Inflammatory macrophage treated with lipopolysaccharide for 1 hour (primary cell): ENCODE data around the gene SLC25A21.
"Not testable (repeated sequence)": the region's sequence is repeated elsewhere in the genome, so short reads cannot be mapped to it uniquely, and the experiment has no call there.

Experiments
- DNase-seq, 2 donors: peaks; one replicate each; pipeline ENCODE4 v3.0.0-alpha.2; 2020 to 2022

Gene SLC25A21

DNA sequence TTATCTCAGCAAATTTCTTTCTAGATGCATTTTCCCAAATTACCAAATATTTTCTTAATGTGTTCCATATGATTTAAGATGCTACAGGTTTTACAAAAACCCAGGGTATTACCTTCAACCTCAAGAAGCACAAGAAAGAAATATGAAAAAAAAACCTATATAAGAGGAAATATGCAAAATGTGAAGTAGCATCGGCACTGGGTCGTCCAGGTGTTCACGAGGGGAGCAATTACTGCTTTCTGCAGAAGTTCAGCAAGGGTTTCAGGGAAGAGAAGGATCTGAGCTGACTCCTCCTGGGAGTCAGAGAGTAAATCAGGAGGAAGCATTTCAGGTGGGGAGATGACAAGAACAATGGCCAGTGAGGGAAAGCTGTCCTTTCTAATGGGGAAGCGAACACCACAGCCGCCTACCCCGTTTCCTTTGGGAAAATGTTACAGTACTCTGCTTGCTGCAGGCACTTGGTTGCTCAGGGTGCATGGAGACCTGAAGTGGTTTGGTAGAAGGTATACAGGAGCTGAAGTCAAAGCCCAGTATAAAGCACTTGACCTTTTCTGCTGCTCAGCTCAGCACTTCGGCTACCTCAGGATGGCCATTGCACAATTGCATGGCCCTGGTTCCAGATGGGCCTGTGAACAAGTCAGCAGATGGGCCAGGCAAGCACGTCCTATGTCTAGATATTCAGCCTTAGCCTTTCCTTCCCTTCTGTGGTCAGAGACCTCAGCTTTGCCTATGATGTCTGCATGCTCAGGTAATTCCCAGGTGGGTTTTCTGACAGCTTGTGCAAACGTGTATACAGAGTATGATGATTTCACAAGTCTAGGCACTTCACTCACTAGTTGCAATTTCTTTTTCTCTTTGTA, 355.1 kb downstream of the SLC25A21 start:
- no peak for DNase-seq

DNA sequence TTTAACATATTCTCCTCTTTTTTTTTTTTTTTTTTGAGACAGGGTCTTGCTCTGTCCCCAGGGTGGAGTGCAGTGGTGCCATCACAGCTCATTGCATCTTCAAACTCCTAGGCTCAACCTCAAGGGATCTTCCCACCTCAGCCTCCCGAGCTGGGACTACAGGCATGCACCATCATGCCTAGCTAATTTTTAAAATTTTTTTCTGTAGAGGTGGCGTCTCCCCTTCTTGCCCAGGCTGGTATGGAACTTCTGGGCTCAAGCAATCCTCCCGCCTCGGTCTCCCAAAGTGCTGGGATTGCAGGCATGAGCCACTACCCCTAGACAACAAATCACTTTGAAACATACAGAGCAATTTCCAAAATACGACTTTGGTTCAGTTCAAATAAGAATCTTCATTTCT, 355.9 kb downstream of the SLC25A21 start:
- no peak for DNase-seq

DNA sequence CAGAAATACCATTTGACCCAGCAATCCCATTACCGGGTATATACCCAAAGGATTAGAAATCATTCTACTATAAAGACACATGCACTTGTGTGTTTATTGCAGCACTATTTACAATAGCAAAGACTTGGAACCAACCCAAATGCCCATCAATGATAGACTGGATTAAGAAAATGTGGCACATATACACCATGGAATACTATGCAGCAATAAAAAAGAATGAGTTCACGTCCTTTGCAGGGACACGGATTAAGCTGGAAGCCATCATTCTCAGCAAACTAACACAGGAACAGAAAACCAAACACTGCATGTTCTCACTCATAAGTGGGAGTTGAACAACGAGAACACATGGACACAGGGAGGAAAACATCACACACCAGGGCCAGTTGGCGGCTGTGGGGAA, 357.6 kb downstream of the SLC25A21 start:
- not testable (repeated sequence) for DNase-seq

DNA sequence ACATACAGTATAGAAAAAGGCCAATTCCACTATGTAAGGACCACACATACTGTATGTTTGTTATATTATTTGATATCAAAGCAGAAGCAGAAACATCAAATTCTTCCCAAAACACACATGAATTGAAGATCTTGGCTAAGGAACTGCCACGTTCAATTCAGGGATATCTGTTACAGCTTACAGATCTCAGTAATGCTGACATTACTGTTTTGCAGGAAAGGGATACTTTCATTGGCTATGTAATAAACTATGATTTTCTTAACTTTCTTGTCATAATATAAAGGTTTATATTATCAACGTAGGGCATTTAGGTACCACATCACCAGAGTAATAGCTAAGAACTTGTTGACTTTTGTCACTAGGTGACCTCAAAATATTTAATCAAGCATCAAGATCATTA, 362.2 kb downstream of the SLC25A21 start:
- no peak for DNase-seq

DNA sequence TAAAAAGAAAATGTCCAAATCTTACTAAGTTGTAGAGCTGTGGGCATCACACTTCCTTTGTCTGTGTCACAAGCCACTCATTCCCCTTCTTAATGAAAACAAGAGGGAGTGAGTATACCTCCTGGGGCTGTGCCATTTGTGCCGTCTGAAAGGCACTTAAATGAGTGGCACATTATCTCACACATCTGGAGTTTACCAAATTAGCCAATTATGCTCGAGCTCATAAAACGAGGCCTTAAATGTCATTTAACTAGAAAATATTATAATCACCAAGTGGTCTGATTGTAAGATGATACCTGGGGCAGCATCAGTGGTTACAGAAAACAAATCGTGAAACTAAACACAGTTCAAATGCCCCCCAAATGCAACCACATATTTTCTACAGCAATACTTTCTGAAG, 364.7 kb downstream of the SLC25A21 start:
- no peak for DNase-seq

DNA sequence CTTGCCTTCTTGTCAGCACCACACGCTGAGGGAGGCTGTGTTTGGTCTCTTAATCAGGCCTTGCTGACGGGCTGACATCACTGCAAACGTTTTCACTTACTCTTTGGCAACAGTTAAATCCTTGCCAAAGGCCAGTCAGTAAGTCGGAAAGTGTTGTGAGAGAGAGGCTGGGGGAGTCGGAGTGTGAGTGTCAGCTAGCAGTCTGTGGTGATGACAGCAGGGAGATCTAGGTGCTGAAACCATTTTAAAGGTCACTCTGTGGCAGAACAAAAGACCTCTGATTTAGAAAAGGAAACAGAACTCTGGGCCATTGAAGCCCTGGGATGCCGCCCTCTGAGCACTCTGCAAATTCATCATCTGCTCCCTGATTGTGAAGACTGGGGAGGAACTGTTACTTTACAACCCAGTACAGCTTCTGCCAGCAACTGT, 367.3 kb downstream of the SLC25A21 start:
- DNase-seq, result no peak

DNA sequence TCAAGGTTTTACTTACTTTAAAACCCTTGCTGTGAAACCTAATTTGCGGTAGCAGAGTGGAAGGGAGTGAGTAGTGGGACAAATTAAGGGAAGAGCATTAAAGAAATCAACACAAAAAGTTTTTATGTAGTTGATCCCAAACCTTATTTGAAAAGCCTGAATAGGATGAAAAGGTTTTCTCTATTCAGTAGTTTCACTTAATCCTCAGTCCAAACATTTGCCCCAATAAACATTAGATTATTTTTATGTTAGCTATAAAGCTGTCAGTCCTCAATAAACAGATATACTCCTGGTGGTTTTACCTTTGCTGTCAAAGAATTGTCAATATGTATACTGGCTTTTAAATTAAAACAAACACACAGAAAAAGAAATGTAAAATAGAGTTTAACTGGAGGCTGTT, 374.8 kb downstream of the SLC25A21 start:
- DNase-seq, result no peak

DNA sequence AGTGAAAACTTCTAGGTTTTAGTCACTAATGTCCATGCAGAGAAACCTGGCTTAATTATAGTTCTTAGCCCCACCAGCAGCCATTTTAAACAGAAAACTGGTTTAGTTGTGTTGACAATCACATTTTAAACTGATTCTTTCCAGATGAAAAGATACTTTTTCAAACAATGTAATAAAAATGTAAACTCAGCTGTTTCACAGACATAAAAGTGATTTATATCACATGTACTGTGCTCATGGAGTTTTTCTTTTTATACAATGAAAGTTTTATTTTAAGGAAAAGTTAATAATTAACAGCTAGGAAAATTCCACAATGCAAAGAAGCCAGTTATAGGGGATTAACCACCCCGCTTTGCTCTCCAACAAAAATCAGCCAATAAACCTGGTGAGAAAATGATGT, 381.0 kb downstream of the SLC25A21 start:
- DNase-seq, result no peak

DNA sequence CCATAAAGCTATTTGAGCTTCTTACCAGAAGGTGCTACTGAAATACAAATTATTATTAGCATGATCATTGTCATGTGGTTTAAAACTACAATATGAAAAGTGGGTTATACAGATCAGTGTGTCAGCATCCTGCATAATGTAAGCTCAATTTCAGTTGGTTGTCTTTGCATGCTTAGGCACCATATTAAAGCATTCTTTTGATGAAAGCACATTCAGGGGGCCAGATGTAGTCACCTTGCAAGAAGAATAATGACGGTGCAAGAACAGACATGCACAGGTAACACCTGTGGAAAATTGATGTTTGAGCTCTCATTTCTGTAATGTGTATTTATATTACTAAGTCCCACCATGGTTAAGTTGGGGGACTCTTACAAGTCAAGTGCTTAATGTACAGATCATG, 386.9 kb downstream of the SLC25A21 start:
- no peak for DNase-seq

DNA sequence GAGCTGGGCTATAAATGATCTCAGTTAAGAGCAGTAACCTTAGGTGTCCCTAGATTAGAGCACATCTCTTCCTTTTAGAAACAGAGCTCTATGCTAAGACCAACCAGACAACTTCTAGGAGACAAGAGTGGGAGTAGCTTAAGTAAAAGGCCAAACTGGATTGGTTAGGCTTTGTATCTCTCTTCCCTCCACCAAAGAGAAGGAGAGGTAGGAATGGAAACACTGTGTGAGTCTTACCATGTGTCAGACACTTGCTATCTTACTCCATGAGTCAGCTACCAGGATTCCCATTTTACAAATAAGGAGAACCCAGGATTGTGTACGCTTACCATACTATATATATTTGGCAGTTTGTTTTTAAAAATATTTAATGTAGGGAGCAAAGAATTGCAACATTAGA, 387.9 kb downstream of the SLC25A21 start:
- DNase-seq, result no peak

DNA sequence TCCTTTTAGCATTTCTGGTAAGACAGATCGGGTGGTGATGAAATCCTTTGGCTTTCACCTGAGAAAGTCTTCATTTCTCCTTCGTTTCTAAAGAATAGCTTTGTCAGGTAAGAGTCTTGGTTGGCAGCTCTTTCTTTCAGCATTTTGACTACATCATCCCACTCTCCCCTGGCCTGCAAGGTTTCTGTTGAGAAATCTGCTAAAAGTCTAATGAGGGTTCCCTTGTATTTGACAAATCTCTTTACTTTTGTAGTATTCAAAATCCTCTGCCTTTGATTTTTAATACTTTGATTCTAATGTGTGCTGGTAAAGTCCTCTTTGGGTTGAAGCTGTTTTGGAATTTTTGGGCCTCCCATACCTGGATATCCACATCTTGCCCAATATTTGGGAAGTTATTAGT, 390.5 kb downstream of the SLC25A21 start:
- no peak for DNase-seq

DNA sequence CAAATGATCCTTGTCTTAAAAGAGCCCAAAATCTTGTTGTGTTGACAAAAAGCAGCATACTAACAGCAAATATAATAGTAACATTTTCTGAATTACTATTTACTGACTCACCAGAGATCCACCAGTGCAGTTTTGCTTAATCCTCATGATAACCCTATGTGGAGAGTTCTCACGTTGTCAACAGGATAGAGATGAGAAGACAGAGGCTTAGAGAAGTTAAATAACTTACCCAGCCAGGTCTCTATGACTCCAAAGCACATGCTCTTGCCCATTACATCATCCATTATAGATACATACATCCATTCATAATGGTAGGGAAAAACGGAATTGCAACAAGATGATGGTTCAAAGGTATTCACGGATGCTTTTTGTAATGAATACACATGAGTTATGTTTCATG, 398.8 kb downstream of the SLC25A21 start:
- DNase-seq, result no peak

DNA sequence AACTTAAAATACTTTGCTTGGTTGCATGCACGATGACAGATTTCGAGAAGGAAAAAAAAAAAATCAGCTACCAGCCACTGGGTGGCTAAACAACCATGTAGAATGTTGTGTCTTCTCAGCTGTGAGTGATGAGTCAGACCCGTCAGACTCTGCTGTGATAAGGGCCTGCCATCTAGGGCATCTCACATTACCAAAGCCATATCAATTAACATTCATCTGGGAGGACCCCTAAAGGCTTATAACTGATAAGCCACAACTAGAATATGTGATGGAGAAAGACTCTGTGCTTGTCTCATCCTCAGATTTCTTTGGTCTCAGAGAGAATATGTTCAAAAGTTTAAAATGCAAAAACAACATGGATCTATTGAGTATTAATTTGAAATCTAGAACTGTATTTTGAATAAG, 399.3 kb downstream of the SLC25A21 start:
- no peak for DNase-seq

DNA sequence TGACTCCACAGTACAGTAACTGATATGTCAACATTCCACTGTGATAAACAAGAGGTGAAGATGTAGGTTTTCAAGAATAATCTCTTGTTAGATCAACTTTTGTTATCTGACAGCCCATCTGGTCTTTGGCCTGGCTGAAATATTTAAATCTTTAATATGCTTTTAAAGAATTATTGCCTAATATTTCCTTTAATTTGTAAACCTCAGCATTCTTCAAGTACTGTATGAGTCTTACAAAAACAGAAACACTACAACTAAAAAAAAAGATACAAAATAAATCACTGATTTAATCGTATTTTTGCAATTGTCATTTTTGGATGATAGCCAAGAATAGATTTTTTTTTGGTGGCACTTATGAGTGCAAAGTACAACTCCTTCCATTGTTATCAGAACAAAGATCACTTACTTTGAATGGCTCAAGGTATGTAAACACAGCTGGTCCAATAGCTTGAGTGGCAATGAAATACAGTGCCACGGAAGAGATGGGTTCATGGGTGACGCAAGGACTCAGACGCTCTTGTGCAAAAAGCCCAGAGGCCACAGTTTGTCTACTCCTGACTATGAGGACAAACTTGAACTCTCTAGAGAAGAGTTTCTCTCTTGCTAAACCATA, 401.3 kb downstream of the SLC25A21 start:
- DNase-seq, result no peak

DNA sequence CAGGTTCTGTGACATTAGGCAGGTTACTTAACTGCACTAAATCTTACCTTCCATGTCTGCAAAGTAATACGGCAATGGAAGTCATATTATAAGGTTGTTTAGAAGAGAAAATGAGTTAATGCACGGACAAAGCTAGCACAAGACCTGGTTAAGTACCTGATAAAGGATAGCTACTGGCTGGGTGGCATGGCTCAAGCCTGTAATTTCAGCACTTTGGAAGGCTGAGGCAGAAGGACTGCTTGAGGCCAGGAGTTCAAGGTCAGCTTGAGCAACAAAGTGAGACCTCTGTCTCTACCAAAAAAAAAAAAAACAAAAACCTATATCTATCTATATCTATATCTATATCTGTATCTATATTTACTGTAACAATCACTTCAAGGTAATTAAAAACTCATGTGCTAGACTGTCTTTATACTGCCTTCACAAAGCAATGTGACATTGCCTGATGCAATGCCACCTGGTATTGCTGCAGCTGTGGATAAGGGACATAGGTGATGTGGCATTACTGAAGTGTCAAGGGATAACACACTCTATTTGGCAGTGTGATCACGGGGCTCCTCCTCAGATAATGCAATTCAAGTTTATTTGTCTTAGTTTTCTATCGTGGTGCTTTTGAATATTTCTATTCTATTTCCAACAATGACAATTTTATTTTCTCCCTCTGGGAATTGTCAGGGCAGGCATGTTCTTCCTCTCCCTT, 403.6 kb downstream of the SLC25A21 start:
- DNase-seq, result no peak

DNA sequence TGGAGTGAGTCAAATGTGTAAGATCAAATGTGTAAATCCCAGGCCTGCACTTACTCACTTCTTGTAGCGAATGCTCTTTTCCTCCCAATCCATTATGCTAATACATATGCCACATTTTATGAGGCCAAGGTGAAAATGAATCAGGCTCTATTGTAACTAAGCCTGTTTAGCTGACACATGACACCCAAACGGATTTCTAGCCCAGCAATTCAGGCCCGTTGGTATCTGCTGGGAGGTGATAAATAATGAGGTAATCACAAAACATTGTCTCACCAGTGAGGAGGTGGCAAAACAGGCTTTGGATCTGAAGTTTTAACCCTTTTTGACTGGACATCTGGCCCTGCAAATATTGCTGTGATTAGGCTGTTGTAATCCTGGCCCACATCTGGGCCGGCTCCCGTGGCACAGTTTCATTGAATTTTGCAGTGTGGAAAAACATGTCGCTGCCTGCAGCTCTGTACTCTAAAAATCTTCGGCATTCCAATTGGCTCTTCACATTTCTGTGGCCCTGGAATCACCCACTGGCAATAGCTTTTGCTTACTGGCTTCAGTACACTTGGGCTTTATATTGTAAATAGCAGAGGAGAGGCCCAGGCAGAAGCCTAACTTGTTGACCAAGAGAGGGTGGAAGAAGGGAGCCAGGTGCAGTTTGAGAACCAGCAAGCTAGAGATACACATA, 404.7 kb downstream of the SLC25A21 start:
- no peak for DNase-seq

DNA sequence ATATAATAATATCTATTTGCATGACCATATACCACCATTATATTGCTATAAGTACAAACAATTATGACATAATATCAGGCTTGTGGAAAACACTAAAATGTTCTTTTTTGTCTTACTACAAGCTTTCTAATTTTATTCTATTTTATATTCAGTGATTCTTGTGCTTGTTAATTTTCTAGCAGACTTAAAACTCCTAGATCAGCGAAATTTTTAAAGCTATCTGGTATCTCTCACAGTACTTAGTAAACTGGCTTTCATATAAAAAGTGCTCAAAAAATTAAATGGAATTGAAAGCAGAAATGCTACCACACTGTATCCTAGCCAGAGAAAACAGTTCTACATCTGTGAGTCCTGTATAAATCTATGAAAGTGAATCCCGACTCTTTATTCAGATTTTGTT, 405.4 kb downstream of the SLC25A21 start:
- no peak for DNase-seq

DNA sequence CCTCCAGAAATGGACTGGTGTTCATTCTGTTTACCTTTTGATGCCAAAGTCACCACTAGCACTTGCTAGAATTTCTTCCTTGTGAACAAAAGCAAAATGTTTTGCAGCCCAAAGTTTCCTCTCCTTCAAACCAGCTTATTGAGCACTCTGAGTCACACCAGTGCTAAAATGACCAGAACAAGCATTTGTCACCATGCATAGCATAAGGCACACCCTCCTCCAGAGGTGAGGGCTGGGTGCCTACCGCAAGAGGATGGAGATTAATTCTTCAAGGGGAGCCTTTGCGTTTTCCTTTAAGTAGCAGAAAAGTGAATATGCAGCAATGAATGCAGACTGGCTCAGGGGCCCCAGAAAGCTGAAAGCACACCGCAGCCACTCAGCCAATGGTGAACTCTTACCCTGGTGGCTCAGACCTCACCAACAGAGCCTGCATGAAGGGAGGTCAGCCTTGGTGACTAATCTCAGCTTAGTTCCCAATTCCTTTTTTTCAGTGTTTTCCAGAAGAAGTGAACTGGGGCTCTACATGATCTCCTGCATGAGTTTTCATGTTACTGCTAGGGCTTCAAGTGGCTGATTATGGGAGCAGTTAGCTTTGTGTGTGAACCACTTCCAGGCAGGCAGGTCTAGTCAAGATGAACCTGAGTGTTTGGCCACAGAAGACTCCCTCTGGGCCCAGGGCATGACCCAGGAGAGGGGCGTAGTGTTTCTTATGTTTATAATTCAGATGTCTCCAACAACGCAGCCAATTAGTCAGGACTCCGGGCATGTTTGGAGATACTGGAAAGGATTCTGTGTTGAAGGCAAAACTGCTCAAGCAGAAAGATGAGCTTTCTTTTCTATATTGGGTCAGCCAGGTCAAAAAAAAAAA, 414.4 kb downstream of the SLC25A21 start:
- no peak for DNase-seq

DNA sequence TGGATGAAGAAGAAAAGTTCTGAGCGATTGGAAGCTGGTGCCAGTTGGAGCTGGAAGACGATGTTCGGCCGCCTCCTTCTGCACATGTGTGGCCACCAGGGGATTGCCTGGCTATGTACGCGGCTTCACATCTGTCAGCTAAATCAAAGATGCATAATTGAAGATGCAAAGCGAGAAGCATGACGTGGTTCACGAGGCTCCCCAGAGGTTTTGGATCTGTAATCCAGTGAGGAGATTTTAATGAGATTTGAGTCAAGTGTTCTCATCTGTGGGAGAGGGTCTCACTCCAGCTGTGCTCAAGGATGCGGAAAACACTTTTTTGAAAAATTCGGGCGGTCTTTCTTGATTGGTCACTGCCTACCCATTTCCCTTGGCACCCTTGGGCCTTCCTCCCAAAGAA, 416.2 kb downstream of the SLC25A21 start:
- DNase-seq, result no peak

DNA sequence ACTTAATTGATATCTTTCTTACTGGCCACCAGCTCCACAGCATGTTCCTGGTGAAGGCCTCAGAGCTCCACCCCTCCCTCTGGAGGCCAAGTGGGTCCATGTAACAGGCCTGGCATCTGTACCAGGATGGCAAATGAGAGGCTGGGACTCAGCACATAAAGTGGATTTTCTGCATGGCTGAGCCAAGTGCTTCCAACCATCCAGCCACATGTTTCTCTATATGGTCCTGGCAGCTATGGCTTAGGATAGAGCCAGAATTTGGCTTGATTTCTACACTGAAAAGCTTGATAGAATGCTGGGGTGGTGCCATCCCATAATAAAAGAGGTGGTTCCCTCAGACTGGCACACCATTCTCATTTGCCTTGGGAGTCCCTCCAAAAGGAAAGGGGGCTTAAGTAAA, 416.6 kb downstream of the SLC25A21 start:
- no peak for DNase-seq

DNA sequence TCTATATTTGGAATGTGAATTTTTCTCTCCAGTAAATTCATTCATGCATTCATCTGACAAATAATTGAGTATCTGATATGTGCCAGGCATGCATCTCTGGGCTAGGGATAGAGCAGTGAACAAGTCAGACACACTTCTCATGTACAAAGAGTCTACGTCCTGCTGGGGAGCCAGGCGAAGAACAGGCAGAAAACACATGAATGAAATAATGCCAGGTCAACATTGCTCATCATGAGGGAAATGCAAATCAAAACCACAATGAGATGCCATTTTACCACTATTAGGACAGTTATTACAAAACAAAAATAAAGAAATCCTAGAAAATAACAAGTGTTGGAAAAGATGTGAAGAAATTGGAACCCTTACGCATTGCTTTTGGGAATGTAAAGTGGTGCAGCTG, 420.5 kb downstream of the SLC25A21 start:
- no peak for DNase-seq

DNA sequence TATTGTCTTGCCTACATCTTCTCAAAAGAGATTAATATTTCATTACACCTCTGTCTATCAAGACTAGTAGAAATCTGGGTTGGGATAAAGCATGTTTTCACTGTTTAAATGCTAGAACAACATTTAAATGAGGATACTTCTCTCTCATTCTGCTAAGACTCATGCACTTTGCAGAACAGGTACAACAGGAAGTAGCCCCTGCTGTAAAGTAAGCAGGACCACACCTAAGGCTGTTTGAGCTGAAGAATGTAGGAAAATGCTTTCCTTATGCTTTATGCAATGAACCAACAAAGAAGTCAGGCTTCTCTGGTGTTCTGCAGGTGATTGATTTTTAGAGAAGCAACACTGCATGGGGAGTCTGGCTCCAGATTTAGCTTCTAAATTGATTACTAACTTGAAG, 421.3 kb downstream of the SLC25A21 start:
- no peak for DNase-seq
